Measurements from ENCODE around the gene GNA14. TPM values are rescaled to one million over a fixed set of nuclear protein-coding genes. Genes with fewer than 3 reads are reported as not detected.

The GNA14 gene
- total RNA-seq, 3 donors from 2014 or later = 1.8 to 2.9 (median 2.0) TPM

GRCh38 chr9:77672183-77672582, 24.1 kb upstream of the GNA14 start:
- no peak overlapping the region for H3K27ac ChIP-seq
- H3K9me3 ChIP-seq = no peaks in the 10 kb centered on the region
- H3K4me3 ChIP-seq = no peak overlapping the region
- TF ChIP-seq, protein P1, sequence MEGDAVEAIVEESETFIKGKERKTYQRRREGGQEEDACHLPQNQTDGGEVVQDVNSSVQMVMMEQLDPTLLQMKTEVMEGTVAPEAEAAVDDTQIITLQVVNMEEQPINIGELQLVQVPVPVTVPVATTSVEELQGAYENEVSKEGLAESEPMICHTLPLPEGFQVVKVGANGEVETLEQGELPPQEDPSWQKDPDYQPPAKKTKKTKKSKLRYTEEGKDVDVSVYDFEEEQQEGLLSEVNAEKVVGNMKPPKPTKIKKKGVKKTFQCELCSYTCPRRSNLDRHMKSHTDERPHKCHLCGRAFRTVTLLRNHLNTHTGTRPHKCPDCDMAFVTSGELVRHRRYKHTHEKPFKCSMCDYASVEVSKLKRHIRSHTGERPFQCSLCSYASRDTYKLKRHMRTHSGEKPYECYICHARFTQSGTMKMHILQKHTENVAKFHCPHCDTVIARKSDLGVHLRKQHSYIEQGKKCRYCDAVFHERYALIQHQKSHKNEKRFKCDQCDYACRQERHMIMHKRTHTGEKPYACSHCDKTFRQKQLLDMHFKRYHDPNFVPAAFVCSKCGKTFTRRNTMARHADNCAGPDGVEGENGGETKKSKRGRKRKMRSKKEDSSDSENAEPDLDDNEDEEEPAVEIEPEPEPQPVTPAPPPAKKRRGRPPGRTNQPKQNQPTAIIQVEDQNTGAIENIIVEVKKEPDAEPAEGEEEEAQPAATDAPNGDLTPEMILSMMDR (IDR thresholded peaks at IDR 0.05) = no peak
- no peak for TF ChIP-seq POLR2AphosphoS5 (IDR thresholded peaks at IDR 0.05)
- no peak for TF ChIP-seq POLR2A (IDR thresholded peaks at IDR 0.05)
- no peaks in the 10 kb centered on the region for H3K27me3 ChIP-seq
- intact Hi-C loops (cut with DNase I; ENCODE audit: low total_unique reads) = no loop called here
- no peaks in the 10 kb centered on the region for H3K36me3 ChIP-seq
- DNase-seq (ENCODE audit: low spot score in 2 of 2) = no peak
- H3K4me1 ChIP-seq = no peaks in the 10 kb centered on the region

DNA sequence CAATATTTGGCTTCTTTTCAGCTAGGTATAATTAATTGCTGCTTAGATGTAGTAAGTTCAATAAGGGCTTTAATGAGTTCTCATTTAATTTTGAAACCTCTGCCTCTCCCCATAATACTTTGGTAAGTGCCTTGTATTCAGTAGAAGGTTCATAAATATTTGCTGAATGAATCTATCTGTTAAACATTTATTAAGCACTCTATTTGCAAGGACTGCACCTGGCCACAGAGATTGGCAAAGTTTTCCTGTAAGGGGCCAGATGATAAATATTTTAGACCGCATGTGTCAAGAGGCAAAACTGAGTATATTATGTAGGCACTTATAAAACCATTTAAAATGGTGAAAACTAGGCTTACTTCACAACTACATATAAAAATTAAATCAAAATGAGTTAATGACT, 19.0 kb upstream of the GNA14 start:
- Histone ChIP-seq H3K27me3 (no peaks in the 10 kb centered on the region), H3K4me3 (no peak overlapping the region), H3K27ac (no peak overlapping the region), H3K9me3 (no peaks in the 10 kb centered on the region), H3K36me3 (no peaks in the 10 kb centered on the region), H3K4me1 (peaks cover 0 to 9% of the 10 kb centered on the region in 2 donors)
- no peak for DNase-seq (ENCODE audit: low spot score in 2 of 2)
- no peak for TF ChIP-seq POLR2A (IDR thresholded peaks at IDR 0.05)
- TF ChIP-seq, protein P1 (IDR thresholded peaks at IDR 0.05) = no peak
- TF ChIP-seq POLR2AphosphoS5 (IDR thresholded peaks at IDR 0.05) = no peak
- intact Hi-C loops (cut with DNase I; ENCODE audit: low total_unique reads) = no loop called here

GRCh38 chr9:77663754-77664153, 15.6 kb upstream of the GNA14 start:
- H3K27ac ChIP-seq = peak overlapping the region in 1 of 2 donors; percentile 33
- H3K36me3 ChIP-seq = no peaks in the 10 kb centered on the region
- H3K4me3 ChIP-seq = peak overlapping the region in 1 of 3 donors; percentile 1
- H3K27me3 ChIP-seq = no peaks in the 10 kb centered on the region
- no peak for TF ChIP-seq POLR2A (IDR thresholded peaks at IDR 0.05)
- no peak for TF ChIP-seq POLR2AphosphoS5 (IDR thresholded peaks at IDR 0.05)
- TF ChIP-seq, protein P1 (IDR thresholded peaks at IDR 0.05) = no peak
- no peaks in the 10 kb centered on the region for H3K9me3 ChIP-seq
- DNase-seq (ENCODE audit: low spot score in 2 of 2) = peak in 1 of 2 donors; percentile 35
- peaks cover 0 to 9% of the 10 kb centered on the region in 2 donors for H3K4me1 ChIP-seq
- intact Hi-C loops (cut with DNase I; ENCODE audit: low total_unique reads) = no loop called here

DNA sequence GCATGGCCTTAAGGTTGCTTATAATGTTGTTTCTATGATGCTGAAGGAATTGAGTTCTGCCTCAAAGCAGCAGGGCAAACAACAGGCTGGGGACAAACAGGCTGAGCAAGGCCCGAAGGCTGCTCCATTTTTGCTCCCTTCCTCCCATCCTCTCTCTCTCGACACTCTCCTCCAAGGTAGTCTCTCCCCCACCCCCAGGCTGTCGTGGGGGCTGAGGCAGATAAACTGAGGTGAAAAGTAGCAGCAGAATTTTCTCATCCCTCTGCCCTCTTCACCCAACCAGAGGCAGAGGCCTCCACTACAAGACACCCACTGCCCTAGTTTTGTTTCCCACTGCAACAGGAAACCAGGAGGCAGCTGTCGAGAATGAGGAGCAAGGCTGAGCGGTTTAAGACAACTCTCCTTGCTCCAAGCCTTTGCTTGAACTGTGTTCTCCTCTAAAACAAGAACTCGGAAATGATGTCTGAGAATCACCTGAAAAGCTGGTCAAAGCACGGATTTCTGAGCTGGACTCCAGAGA, 13.5 kb upstream of the GNA14 start:
- Histone ChIP-seq H3K27me3 (no peaks in the 10 kb centered on the region), H3K36me3 (no peaks in the 10 kb centered on the region), H3K4me3 (no peak overlapping the region), H3K27ac (no peak overlapping the region), H3K4me1 (peaks cover 0 to 9% of the 10 kb centered on the region in 2 donors), H3K9me3 (no peaks in the 10 kb centered on the region)
- TF ChIP-seq, protein P1 (IDR thresholded peaks at IDR 0.05) = no peak
- no peak for TF ChIP-seq POLR2A (IDR thresholded peaks at IDR 0.05)
- no peak for TF ChIP-seq POLR2AphosphoS5 (IDR thresholded peaks at IDR 0.05)
- no peak for DNase-seq (ENCODE audit: low spot score in 2 of 2)
- intact Hi-C loops (cut with DNase I; ENCODE audit: low total_unique reads) = no loop called here

DNA sequence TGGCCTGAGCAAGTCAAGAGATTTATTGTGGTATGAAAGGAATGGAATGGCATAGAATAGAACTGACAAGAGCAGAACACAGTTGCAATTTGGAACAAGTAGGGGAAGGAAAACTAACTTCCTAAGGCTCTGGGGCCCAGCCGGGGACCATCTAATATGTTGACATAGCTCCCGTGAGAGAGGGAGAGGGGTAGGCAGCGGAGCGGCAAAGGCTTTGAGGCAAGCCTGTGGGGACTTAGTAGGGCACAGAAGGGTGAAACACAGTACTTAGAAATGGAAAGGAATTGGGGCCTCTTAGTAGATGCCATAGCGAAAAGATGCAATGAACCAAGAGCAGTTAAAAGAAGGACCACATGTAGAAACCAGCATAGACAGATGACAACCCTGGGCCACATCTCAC, 11.8 kb upstream of the GNA14 start:
- no peak for DNase-seq (ENCODE audit: low spot score in 2 of 2)
- intact Hi-C loops (cut with DNase I; ENCODE audit: low total_unique reads) = loop anchor here (10.0 kb wide), 1 partner anchor 115 kb away; no protein-coding TSS in a partner anchor
- no peaks in the 10 kb centered on the region for H3K9me3 ChIP-seq
- TF ChIP-seq, protein P1 (IDR thresholded peaks at IDR 0.05) = no peak
- TF ChIP-seq POLR2A (IDR thresholded peaks at IDR 0.05) = no peak
- TF ChIP-seq POLR2AphosphoS5 (IDR thresholded peaks at IDR 0.05) = no peak
- H3K27ac ChIP-seq = no peak overlapping the region
- peaks cover 0 to 9% of the 10 kb centered on the region in 2 donors for H3K4me1 ChIP-seq
- H3K27me3 ChIP-seq = no peaks in the 10 kb centered on the region
- no peaks in the 10 kb centered on the region for H3K36me3 ChIP-seq
- H3K4me3 ChIP-seq = no peak overlapping the region

All from breast epithelium (tissue), 4 donors.